SW 1271 (cell line): ENCODE results near the gene MLN.

ENCODE experiments used
- DNase-seq, 2 experiments: peaks; one replicate each; lab custom pipeline; 2025; lab: John Stamatoyannopoulos, UW

Gene MLN

GRCh38 chr6:33771146-33772081 lies 32.4 kb downstream of the MLN start:
- DNase-seq, result peak; percentile 81 to 82

- DNase-seq, result no peak
Measured at GRCh38 chr6:33770833-33771145, 33.0 kb downstream of the MLN start.

DNA sequence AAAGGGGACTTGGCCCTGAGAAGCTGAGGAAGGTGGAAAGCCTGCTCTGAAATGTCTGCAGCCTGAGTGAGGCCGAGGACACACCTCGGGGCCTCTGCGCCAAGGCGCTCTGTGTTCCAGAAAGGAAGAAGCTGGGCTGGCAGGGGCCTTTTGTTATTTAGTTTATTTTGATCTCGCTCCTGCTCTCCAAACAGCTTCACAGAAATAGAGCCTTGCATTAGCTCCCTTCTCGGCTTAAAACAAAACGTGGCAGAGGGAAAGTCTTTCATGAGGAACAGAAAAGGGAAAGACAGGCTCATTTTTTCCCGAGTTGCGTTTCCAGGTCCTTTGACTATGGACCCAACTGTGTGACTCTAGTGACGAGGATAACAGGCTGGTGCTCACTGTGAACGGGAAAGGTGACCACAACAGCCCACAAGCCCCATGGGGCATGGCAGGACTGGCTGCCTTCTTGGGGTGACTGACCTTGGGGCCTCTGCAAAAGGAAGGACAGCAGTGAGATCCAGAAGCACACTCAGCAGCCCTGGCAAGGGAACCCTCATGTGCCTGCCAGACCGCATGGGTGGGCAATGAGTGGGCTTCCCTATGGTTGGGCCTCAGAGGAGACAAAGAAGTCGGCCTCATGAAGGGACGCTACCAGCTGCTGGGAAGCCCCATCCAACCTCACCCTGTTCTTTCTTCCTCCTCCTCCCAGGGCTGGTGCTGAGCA lies 33.5 kb downstream of the MLN start:
- no peak for DNase-seq

DNA sequence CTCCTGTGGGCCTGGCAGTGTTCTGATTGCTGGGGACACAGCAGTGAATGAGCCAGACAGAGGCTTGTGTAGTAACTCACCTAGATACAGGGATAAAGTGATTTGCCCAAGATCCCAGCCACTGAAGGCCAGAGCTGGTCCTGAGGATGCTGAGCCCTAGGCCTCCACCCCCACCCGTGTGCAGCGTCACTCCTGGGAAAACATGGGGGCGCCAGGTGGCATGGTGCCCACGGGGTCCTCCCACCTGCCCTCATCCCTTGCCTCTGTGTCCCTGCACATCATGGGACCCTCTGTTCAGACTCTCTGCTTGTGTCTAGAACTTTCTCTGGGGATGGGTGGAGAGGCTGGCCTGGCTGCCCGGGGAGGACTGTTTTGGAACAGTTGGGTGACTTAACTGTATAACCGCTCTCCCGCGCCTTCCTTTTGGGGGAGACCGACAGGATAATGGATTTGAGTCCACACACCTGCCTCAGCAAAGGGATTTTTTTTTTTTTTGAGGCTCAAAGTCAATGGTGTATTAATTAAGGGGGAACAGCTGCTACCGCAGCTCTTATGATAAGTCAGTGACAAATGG lies 34.5 kb downstream of the MLN start:
- no peak for DNase-seq

GRCh38 chr6:33768644-33769120 lies 35.1 kb downstream of the MLN start:
- peak; percentile 33 to 55 for DNase-seq

DNA sequence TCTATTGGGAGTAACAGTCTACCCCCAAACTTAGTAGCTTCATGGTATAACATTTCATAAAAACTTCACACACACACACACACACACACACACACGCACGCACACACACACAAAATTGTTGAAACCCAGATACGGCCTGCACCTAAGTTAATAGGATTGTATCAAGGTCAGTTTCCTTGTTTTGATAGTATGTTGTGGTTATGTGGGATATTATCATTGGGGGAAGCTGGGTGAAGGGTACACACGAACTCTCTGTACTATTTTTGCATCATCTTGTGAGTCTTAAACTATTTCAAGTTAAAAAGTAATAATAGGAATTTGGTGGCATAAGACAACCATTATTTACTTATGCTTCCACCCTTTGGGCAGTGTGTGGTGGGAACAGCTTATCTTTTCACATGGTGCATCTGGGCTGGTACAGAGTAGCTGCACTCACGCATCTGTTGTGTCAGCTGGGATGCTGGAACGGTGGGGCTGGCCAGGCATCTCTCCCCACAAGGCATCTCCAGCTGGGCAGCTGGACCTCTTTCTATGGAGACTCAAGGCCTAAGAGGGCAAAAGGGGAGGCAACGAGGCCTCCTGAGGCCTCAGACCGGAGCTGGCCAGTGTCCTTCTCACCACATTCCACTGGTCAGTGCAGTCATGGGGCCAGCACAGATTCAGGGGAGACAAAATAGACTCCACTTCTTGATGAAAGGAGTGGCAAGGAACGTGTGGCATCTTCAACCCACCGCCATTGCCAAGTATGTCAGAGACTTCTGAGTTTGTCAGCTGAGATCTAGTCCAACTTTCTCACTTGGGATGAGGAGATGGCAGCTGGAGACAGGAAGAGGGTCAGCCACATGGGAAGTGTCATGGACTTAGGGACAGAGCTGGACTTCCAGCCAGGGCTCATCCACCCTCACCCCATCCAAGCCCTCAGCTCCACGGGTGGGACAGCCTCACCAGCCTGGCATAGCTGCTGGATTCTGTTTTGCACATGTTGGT lies 36.6 kb downstream of the MLN start:
- no peak for DNase-seq

DNA sequence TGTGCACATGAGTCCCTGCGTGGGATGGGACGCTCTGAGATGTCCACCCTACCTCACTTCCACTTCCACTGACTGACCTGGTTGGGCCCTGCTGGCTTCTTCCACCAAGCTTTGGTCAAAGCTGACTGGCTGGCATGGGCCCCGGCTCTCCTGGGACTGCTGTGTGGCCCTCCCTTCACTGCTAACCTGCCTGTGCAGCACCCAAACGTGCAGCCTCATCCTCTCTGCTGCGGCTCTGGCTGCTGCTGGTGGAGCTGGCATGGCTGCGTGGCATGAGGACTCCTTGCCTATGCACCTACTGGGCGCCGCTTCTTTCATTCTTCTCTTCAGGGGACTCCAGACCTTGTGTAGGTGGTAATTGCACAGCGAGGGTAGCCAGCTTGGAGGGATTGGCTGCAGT lies 38.4 kb downstream of the MLN start:
- no peak for DNase-seq

- no peak for DNase-seq
Measured at GRCh38 chr6:33764036-33764435, 39.8 kb downstream of the MLN start.

DNA sequence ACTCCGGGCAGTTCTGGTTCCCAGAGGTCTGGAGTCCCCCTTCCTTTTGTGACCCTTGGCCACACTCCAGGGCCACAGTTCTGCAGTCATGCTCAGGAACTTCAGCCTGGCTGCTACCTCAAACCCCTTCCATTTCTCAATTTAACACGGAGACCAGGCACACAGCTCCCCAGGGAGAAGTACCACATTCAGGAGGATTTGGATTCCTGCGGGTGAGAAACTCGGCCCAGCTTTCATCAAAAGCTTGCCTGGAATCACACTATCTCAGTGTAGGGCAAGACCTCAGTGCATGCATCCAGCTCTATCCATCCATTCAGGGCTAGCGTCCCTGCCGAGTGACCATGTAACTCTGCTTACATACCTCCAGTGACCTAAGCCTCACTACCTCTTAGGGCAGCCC lies 40.3 kb downstream of the MLN start:
- no peak for DNase-seq

DNA sequence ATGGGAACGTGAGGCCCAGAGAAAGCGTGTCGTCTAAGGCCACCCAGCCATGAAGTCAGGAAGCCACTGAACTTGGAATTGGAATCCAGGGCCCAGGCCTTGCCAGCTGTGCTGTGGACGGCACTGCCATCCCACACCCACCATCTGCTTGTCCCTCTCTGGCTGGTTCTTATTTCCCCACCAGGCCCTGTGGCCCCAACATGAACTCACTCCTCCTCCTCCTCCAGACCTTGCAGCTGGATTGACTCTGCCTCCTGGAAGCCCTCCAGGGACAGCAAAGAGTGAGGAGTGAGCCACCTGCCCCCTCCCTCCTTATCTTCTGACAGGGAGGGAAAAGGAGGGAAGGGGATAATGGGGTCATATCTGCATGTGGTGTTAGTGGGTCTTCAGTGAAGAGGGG lies 41.1 kb downstream of the MLN start:
- no peak for DNase-seq

GRCh38 chr6:33761922-33762629 lies 41.7 kb downstream of the MLN start:
- peak in 1 of 2 experiments; percentile 10 for DNase-seq

- no peak for DNase-seq
Measured at GRCh38 chr6:33761581-33761921, 42.3 kb downstream of the MLN start.

GRCh38 chr6:33759887-33760629 lies 43.7 kb downstream of the MLN start:
- no peak for DNase-seq

- DNase-seq, result no peak
Measured at GRCh38 chr6:33758815-33759216, 45.0 kb downstream of the MLN start.

DNA sequence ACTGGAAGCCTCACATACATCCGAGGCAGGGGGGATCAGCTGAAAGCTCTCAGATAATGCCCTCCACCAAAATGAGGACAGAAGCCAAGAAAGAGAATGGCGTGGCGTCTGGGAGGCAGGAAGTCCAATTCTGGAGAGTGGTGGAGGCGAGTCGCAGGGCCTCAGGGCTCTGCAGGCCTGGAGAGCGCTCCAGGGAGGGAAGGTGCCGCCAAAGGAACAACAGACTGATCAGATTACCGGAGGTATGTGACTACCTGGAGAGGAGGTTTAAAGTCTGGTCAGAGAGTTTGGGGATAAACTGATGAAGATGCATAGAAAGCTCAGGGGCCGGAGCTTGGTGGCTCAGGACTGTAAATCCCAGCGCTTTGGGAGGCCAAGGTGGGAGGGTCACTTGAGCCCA lies 45.9 kb downstream of the MLN start:
- DNase-seq, result no peak

GRCh38 chr6:33757113-33757512 lies 46.7 kb downstream of the MLN start:
- no peak for DNase-seq

DNA sequence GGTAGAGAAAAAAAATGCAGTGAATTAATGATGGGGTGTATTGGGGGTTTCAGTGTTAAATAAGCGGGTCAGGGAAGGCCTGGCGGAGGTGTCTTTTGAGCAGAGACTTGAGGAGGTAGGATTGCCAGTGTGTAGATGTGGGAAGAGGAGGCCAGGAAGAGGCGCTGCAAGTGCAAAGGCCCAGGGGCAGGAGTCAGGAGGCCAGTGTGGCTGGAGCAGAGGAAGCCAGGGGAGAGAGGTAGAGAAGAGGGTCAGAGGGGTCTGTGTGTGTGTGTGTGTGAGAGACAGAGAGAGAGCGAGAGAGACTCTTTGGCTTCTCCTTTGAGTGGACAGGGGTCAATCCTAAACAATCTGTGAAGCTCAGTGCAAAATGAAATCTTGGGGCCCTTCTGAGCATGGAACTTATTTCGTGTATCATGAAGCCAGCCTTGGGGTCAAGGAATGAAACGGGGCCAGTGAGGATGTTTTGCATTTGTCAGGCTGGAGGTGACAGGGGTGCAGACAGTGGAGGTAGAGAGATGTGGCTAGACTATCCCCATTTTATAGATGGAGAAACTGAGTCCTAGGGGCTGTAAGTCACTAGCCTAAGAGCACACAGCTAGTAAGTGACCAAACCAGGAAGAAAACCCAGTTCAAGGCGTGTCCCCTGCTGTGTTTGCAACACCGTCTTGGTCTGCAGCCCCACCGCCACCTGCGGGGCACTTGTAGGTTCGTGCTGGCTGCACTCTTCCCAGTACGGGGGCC lies 47.4 kb downstream of the MLN start:
- no peak for DNase-seq

GRCh38 chr6:33755070-33755869 lies 48.5 kb downstream of the MLN start:
- no peak for DNase-seq

DNA sequence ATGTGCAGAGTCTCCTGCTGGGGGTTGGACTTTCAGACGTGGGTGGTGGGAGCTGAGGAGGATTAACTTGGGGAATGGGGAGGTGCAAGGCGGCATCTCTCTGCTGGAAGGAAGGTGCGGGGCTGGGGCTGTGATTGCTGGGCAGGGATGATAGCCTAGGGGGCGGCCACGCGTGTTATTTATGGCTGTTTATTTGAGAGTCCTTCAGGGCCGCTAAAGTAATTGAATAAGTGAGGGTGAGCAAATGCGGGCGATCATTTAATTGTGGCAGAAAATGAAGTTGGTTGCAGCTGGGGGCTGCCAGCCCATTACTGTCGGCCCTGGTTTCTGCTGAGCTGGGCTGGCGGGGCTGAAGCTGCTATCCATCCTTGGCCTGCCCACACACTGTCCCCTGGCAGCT lies 49.6 kb downstream of the MLN start:
- DNase-seq, result no peak
